ENCODE measurements around the gene AKNA.

DNA sequence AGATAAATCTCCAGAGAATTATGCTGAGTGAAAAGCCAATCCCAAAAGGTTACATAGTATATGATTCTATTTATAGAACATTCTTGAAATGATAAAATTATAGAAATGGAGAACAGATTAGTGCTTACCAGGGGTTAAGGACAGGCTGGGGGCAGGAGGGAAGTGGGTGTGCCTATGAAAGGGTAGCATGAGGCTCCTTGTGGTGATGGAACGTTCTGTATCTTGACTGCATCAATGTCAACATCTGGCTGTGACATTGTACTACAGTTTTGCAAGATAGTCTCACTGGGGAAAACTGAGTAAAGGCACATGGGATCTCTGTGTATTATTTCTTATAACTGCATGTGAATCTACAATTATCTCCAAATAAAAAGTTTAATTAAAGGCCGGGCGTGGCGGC, 35.9 kb downstream of the AKNA start:
- TF ChIP-seq, protein P1, sequence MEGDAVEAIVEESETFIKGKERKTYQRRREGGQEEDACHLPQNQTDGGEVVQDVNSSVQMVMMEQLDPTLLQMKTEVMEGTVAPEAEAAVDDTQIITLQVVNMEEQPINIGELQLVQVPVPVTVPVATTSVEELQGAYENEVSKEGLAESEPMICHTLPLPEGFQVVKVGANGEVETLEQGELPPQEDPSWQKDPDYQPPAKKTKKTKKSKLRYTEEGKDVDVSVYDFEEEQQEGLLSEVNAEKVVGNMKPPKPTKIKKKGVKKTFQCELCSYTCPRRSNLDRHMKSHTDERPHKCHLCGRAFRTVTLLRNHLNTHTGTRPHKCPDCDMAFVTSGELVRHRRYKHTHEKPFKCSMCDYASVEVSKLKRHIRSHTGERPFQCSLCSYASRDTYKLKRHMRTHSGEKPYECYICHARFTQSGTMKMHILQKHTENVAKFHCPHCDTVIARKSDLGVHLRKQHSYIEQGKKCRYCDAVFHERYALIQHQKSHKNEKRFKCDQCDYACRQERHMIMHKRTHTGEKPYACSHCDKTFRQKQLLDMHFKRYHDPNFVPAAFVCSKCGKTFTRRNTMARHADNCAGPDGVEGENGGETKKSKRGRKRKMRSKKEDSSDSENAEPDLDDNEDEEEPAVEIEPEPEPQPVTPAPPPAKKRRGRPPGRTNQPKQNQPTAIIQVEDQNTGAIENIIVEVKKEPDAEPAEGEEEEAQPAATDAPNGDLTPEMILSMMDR (IDR thresholded peaks at IDR 0.05): no peak
- TF ChIP-seq EP300 (IDR thresholded peaks at IDR 0.05): no peak

All from sigmoid colon (tissue), 4 donors.